Endothelial cell of umbilical vein (primary cell): ENCODE data around the gene GOLGA1. TPM values are rescaled to one million over a fixed set of nuclear protein-coding genes. Genes with fewer than 3 reads are reported as not detected.

Experiments used
- BruUV-seq: library from RNA; stranded (reverse); fragments of 400-500 nt; replicated peaks from 2 replicates; lab custom pipeline; 2021; lab: Mats Ljungman, UMichigan
- CTCF ChIA-PET: fragments of 300-600, 350-600 bp; sonication (Branson Sonifier 250); formaldehyde crosslinking; loops from one replicate; lab custom pipeline; 2021; ENCODE audit warnings: antibody characterized with exemption, inconsistent platforms; lab: Charles Lee
- POLR2A ChIA-PET: fragments of 300-600, 350-600 bp; sonication (Branson Sonifier 250); formaldehyde crosslinking; loops from one replicate; lab custom pipeline; 2021; ENCODE audit warnings: antibody characterized with exemption, inconsistent platforms; lab: Charles Lee
- DNase-seq: peaks from one replicate; pipeline ENCODE4 v3.0.0-alpha.2; 2011; ENCODE audit warnings: low read depth, low spot score
- FAIRE-seq: peaks from 2 replicates; lab custom pipeline; 2011; peaks lifted over from hg19 to GRCh38; lab: Jason Lieb, UNC
- H2AFZ ChIP-seq: 2 replicates; pipeline ENCODE4 v1.6.0; 2012; ENCODE audit warnings: low read depth, low read length, control low read depth, inconsistent platforms
- H3K27ac ChIP-seq: 2 replicates; pipeline ENCODE4 v1.5.1; 2011; ENCODE audit warnings: low read depth, mild to moderate bottlenecking, control low read depth, low read length, moderate library complexity; ENCODE audit not compliant: insufficient read depth
- H3K27me3 ChIP-seq, 2 experiments: 2 replicates each; pipeline versions ENCODE4 v1.6.0 to v1.6.1; 2011; ENCODE audit warnings: low read length in 2 of 2, mixed read lengths in 1 of 2; ENCODE audit not compliant: control insufficient read depth in 2 of 2, insufficient read depth in 2 of 2
- H3K36me3 ChIP-seq, 2 experiments: 2 replicates in 1 of 2; 3 replicates in 1 of 2; pipeline ENCODE4 v1.5.1; 2011; ENCODE audit warnings: low read length in 2 of 2, mild to moderate bottlenecking in 1 of 2, moderate library complexity in 1 of 2; ENCODE audit not compliant: control insufficient read depth in 2 of 2, insufficient read depth in 2 of 2; ENCODE audit errors: extremely low read depth in 1 of 2
- H3K4me1 ChIP-seq: 3 replicates; pipeline ENCODE4 v1.5.1; 2011; ENCODE audit warnings: mild to moderate bottlenecking, low read length; ENCODE audit not compliant: control insufficient read depth, insufficient read depth; ENCODE audit errors: extremely low read depth
- H3K4me2 ChIP-seq: 2 replicates; pipeline ENCODE4 v1.6.1; 2011; ENCODE audit warnings: low read length, control low read depth, mixed read lengths; ENCODE audit not compliant: insufficient read depth
- H3K4me3 ChIP-seq, 3 experiments: fragments of 200-600 bp in 1 of 3; sonication (generic), shearing (Covaris generic) in 1 of 3; replicated peaks in 1 of 3; 2 replicates each; pipeline ENCODE4 v1.5.1; 2011 to 2016; ENCODE audit warnings: control low read depth in 3 of 3, low read length in 3 of 3, mild to moderate bottlenecking in 2 of 3, inconsistent platforms in 1 of 3, low read depth in 1 of 3, moderate library complexity in 1 of 3; ENCODE audit not compliant: insufficient read depth in 1 of 3
- H3K79me2 ChIP-seq: 2 replicates; pipeline ENCODE4 v1.6.0; 2012; ENCODE audit warnings: low read length, inconsistent platforms; ENCODE audit not compliant: control insufficient read depth, insufficient read depth
- H3K9ac ChIP-seq: replicated peaks from 2 replicates; pipeline ENCODE3; 2011; ENCODE audit warnings: low read length, control low read depth; ENCODE audit not compliant: insufficient read depth; ENCODE audit errors: extremely low read depth
- H3K9me1 ChIP-seq: replicated peaks from 3 replicates; pipeline ENCODE4 v1.6.0; 2011; ENCODE audit warnings: mild to moderate bottlenecking, low read length; ENCODE audit not compliant: control insufficient read depth, insufficient read depth; ENCODE audit errors: extremely low read depth
- H3K9me3 ChIP-seq: replicated peaks from 2 replicates; pipeline ENCODE4 v1.5.1; 2012; ENCODE audit warnings: low read length, inconsistent platforms; ENCODE audit not compliant: control insufficient read depth, insufficient read depth
- H4K20me1 ChIP-seq: replicated peaks from 2 replicates; pipeline ENCODE3; 2011; ENCODE audit warnings: mild to moderate bottlenecking, low read length; ENCODE audit not compliant: control insufficient read depth, insufficient read depth; ENCODE audit errors: extremely low read depth
- CTCF ChIP-seq, 2 donors: IDR thresholded peaks; 1 replicate in 1 of 2; 2 replicates in 1 of 2; pipeline ENCODE4 v1.5.1; 2011; ENCODE audit warnings: low read length in 2 of 2, mild to moderate bottlenecking in 2 of 2, moderate library complexity in 2 of 2, control low read depth in 1 of 2, inconsistent platforms in 1 of 2, low read depth in 1 of 2; ENCODE audit not compliant: insufficient read depth in 1 of 2; ENCODE audit errors: extremely low read depth in 1 of 2
- EZH2 ChIP-seq: IDR thresholded peaks from 2 replicates; pipeline ENCODE4 v1.6.1; 2012; ENCODE audit warnings: borderline replicate concordance, low read depth, mild to moderate bottlenecking, moderate library complexity, low read length, inconsistent platforms; ENCODE audit not compliant: severe bottlenecking
- FOS ChIP-seq: IDR thresholded peaks from 2 replicates; pipeline ENCODE4 v1.6.1; 2011; ENCODE audit warnings: mild to moderate bottlenecking, low read length, moderate library complexity, borderline replicate concordance; ENCODE audit not compliant: insufficient read depth
- GATA2 ChIP-seq: IDR thresholded peaks from 2 replicates; pipeline ENCODE4 v1.7.0; 2011; ENCODE audit warnings: low read depth, mild to moderate bottlenecking, moderate library complexity, mixed read lengths, low read length; ENCODE audit not compliant: insufficient read length, insufficient read depth
- JUN ChIP-seq: IDR thresholded peaks from 2 replicates; pipeline ENCODE4 v1.6.1; 2011; ENCODE audit warnings: borderline replicate concordance, low read depth; ENCODE audit not compliant: insufficient read length, insufficient read depth
- MAX ChIP-seq: IDR thresholded peaks from 2 replicates; pipeline ENCODE4 v1.6.1; 2011; ENCODE audit not compliant: insufficient read depth, insufficient read length
- MYC ChIP-seq: IDR thresholded peaks from one replicate; pipeline ENCODE4 v1.6.1; 2011; ENCODE audit warnings: mild to moderate bottlenecking, low read depth, low read length
- POLR2A ChIP-seq: IDR thresholded peaks from 2 replicates; pipeline ENCODE4 v1.6.1; 2012; ENCODE audit warnings: low read depth, mild to moderate bottlenecking, control low read depth, low read length
- POLR2AphosphoS5 ChIP-seq: IDR thresholded peaks from 2 replicates; pipeline ENCODE4 v1.6.1; 2012; ENCODE audit warnings: low read depth, mild to moderate bottlenecking, control low read depth, low read length, moderate library complexity; ENCODE audit not compliant: insufficient read depth
- dilution Hi-C: fragments of 300-500 bp; cut with MboI; formaldehyde crosslinking; loops from one replicate; pipeline ENCODE4 v1.15.0; 2019; ENCODE audit warnings: low sequenced_read_pairs; ENCODE audit not compliant: extremely low pct_ligation_motif_present
- intact Hi-C: fragments of 100-400 bp; cut with micrococcal nuclease; formaldehyde crosslinking; loops from one replicate; pipeline ENCODE4 v1.10.0; 2022
- polyA plus RNA-seq, 4 experiments: library from polyadenylated mRNA; depleted of rRNA in 3 of 4; stranded (reverse) in 3 of 4; unstranded in 1 of 4; fragments of >200 nt; gene quantifications; 2 replicates each; pipeline versions ENCODE4 v1.2.1 to v1.2.3, GENCODE V29; 2011 to 2012; ENCODE audit warnings: missing spikeins in 1 of 4
- total RNA-seq: library from RNA; stranded (reverse); gene quantifications from 2 replicates; pipeline ENCODE4 v1.2.3, GENCODE V29; 2021

The GOLGA1 gene
- total and polyA plus RNA-seq, 2 donors (not counting 3 experiments of a cell fraction or from before 2014, with no cell fraction given), result 13.1 to 19.9 TPM

- BruUV-seq, result TSS peak; percentile 20
- FAIRE-seq, result no peak
- Histone ChIP-seq H3K4me3 (no peak overlapping the region), H3K4me2 (no peak overlapping the region), H3K27me3 (no peaks in the 10 kb centered on the region), H3K79me2 (peaks cover 40% of the 10 kb centered on the region), H3K9ac (no peak overlapping the region), H4K20me1 (no peaks in the 10 kb centered on the region), H3K9me1 (no peaks in the 10 kb centered on the region), H3K9me3 (no peaks in the 10 kb centered on the region), H2AFZ (no peak overlapping the region), H3K27ac (no peak overlapping the region), H3K36me3 (peaks cover 33 to 48% of the 10 kb centered on the region in 2 experiments), H3K4me1 (peaks cover 6% of the 10 kb centered on the region)
- POLR2A ChIA-PET, result interaction anchor here (0.6 kb wide), 1 partner anchor 15 kb away, joined by 4 read pairs; no protein-coding TSS in a partner anchor
- intact Hi-C loops (no loop called here), dilution Hi-C loops (no loop called here)
- TF ChIP-seq MYC, result no peak
- TF ChIP-seq GATA2, result no peak
- no peak for TF ChIP-seq MAX
- no peak for TF ChIP-seq FOS
- TF ChIP-seq EZH2, result no peak
- no peak for TF ChIP-seq POLR2A
- no peak for DNase-seq
- CTCF ChIA-PET, result interaction anchor here (0.8 to 2.0 kb wide), 7 partner anchors 14 to 266 kb away, joined by 3 to 6 read pairs (median 3); partner anchors contain the start of genes OLFML2A and SCAI
Measured at GRCh38 chr9:124877021-124877782, 63.7 kb downstream of the GOLGA1 start.

- H3K9me3 ChIP-seq, result no peaks in the 10 kb centered on the region
- CTCF ChIA-PET, result no interaction called here
- peaks cover 36 to 43% of the 10 kb centered on the region in 2 experiments for H3K36me3 ChIP-seq
- H3K27ac ChIP-seq, result no peak overlapping the region
- FAIRE-seq (no peak), DNase-seq (no peak)
- intact Hi-C loops (no loop called here), dilution Hi-C loops (no loop called here)
- H3K4me2 ChIP-seq, result no peak overlapping the region
- H3K27me3 ChIP-seq, result no peaks in the 10 kb centered on the region
- peaks cover 7% of the 10 kb centered on the region for H4K20me1 ChIP-seq
- H3K79me2 ChIP-seq, result peaks cover 57% of the 10 kb centered on the region
- no TSS peak for BruUV-seq
- H2AFZ ChIP-seq, result no peak overlapping the region
- TF ChIP-seq GATA2 (no peak), JUN (no peak), FOS (no peak), POLR2A (no peak), POLR2AphosphoS5 (no peak), CTCF (IDR thresholded peaks at IDR 0.05; ENCODE audit: extremely low read depth in 1 of 2, insufficient read depth in 1 of 2, low read depth in 1 of 2, low read length in 2 of 2) (no peak), EZH2 (no peak), MAX (no peak), MYC (no peak)
- peaks cover 23% of the 10 kb centered on the region for H3K4me1 ChIP-seq
- H3K9ac ChIP-seq, result no peak overlapping the region
- no peak overlapping the region for H3K4me3 ChIP-seq
- POLR2A ChIA-PET, result no interaction called here
- no peaks in the 10 kb centered on the region for H3K9me1 ChIP-seq
Measured at GRCh38 chr9:124875501-124875900, 65.4 kb downstream of the GOLGA1 start.
